ENCODE data around the gene C11orf16.

GRCh38 chr11:8967184-8967583, 34.4 kb upstream of the C11orf16 start:
- TF ChIP-seq CTCF (IDR thresholded peaks at IDR 0.05) = no peak
- no peak for TF ChIP-seq ZFX (IDR thresholded peaks at IDR 0.05; ENCODE audit: borderline replicate concordance)

Data from 22Rv1 (cell line).